Upper lobe of left lung (tissue), 4 donors: ENCODE results near the gene RIN3.

Experiments
- CTCF ChIP-seq, 6 experiments: fragments of 450-650 bp in 4 of 6; fragments of 200-600 bp in 2 of 6; sonication (generic) in 2 of 6; IDR thresholded peaks; one replicate each; pipeline ENCODE4 v1.5.1; 2016 to 2019; ENCODE audit warnings: antibody characterized with exemption in 6 of 6
- POLR2A ChIP-seq, 4 donors: fragments of 450-650 bp; IDR thresholded peaks; one replicate each; pipeline ENCODE4 v1.5.1; 2016 to 2017; ENCODE audit warnings: antibody characterized with exemption in 4 of 4, mild to moderate bottlenecking in 2 of 4
- POLR2AphosphoS5 ChIP-seq, 2 donors: sonication (generic); formaldehyde crosslinking; IDR thresholded peaks; one replicate each; pipeline ENCODE4 v1.5.1; 2017; ENCODE audit warnings: antibody characterized with exemption in 2 of 2

- TF ChIP-seq POLR2A (IDR thresholded peaks at IDR 0.05) (no peak), CTCF (IDR thresholded peaks at IDR 0.05) (no peak), POLR2AphosphoS5 (IDR thresholded peaks at IDR 0.05) (no peak)
Measured at GRCh38 chr14:92660571-92660970, 147.0 kb downstream of the RIN3 start.
